ENCODE results near the gene RBMXL3. TPM values are rescaled to one million over a fixed set of nuclear protein-coding genes. Genes with fewer than 3 reads are reported as not detected.

The RBMXL3 gene
- not detected in 2 replicates for polyA plus RNA-seq (2013)

GRCh38 chrX:115189110-115189509 is at the start of gene RBMXL3:
TSS of gene RBMXL3 (plus strand) at chrX:115189410. CDS start at chrX:115189442, 32 bp downstream.
- no peaks in the 10 kb centered on the region for H3K79me2 ChIP-seq (ENCODE audit: control insufficient read depth, insufficient read depth, low read length, poor library complexity)
- no peaks in the 10 kb centered on the region for H3K79me1 ChIP-seq (ENCODE audit: low read length)
- no peak within 1 kb of the TSS for H2AFZ ChIP-seq (ENCODE audit: insufficient read depth, low read length, poor library complexity)
- no peak within 1 kb of the TSS for H4K91ac ChIP-seq (ENCODE audit: low read depth, low read length)
- H2BK5ac ChIP-seq (ENCODE audit: low read depth, low read length, poor library complexity): no peak within 1 kb of the TSS
- no CpG with 5 or more reads among the region's 16 CpGs for WGBS (ENCODE audit: extremely low coverage, insufficient coverage, insufficient read length)
- no peak within 1 kb of the TSS for H2BK12ac ChIP-seq (ENCODE audit: low read length)
- H3K27me3 ChIP-seq (ENCODE audit: insufficient read depth, low read length): no peaks in the 10 kb centered on the region
- no peaks in the 10 kb centered on the region for H3K4me1 ChIP-seq (ENCODE audit: control insufficient read depth in 1 of 2, insufficient read depth in 2 of 2, low read length in 2 of 2)
- H3K27ac ChIP-seq (ENCODE audit: low read depth, low read length): no peak within 1 kb of the TSS
- no peak within 1 kb of the TSS for H3K4me3 ChIP-seq (ENCODE audit: low read depth, low read length)
- H2AK5ac ChIP-seq (ENCODE audit: low read length): no peak within 1 kb of the TSS
- no peak for DNase-seq
- peaks cover 0 to 2% of the 10 kb centered on the region in 2 experiments for H3K36me3 ChIP-seq (ENCODE audit: control insufficient read depth in 1 of 2, insufficient read depth in 2 of 2, low read length in 2 of 2)
- no peak within 1 kb of the TSS for H3K18ac ChIP-seq (ENCODE audit: low read length)
- H3K4me2 ChIP-seq (ENCODE audit: low read length): no peak within 1 kb of the TSS
- H4K12ac ChIP-seq (ENCODE audit: low read depth, low read length): no peak within 1 kb of the TSS
- no peak within 1 kb of the TSS for H3K9ac ChIP-seq (ENCODE audit: low read length)
- no peak within 1 kb of the TSS for H2BK120ac ChIP-seq (ENCODE audit: insufficient read depth, low read length, poor library complexity)
- H3K4ac ChIP-seq (ENCODE audit: low read depth, low read length): no peak within 1 kb of the TSS
- H3K9me3 ChIP-seq (ENCODE audit: insufficient read depth, low read depth, low read length): peaks cover 11% of the 10 kb centered on the region
- no peak within 1 kb of the TSS for H3K14ac ChIP-seq (ENCODE audit: low read length)
- H4K8ac ChIP-seq (ENCODE audit: low read depth, low read length): no peak within 1 kb of the TSS
- H3K23ac ChIP-seq (ENCODE audit: low read length): no peak within 1 kb of the TSS

- no peaks in the 10 kb centered on the region for H3K4me1 ChIP-seq (ENCODE audit: control insufficient read depth in 1 of 2, insufficient read depth in 2 of 2, low read length in 2 of 2)
- no peak overlapping the region for H4K91ac ChIP-seq (ENCODE audit: low read depth, low read length)
- H3K4ac ChIP-seq (ENCODE audit: low read depth, low read length): no peak overlapping the region
- peaks cover 2% of the 10 kb centered on the region in 2 experiments for H3K36me3 ChIP-seq (ENCODE audit: control insufficient read depth in 1 of 2, insufficient read depth in 2 of 2, low read length in 2 of 2)
- no peak overlapping the region for H3K14ac ChIP-seq (ENCODE audit: low read length)
- H2BK5ac ChIP-seq (ENCODE audit: low read depth, low read length, poor library complexity): no peak overlapping the region
- no peak overlapping the region for H3K4me2 ChIP-seq (ENCODE audit: low read length)
- H4K12ac ChIP-seq (ENCODE audit: low read depth, low read length): no peak overlapping the region
- no peaks in the 10 kb centered on the region for H3K79me1 ChIP-seq (ENCODE audit: low read length)
- no peak overlapping the region for H2BK12ac ChIP-seq (ENCODE audit: low read length)
- no peaks in the 10 kb centered on the region for H3K27me3 ChIP-seq (ENCODE audit: insufficient read depth, low read length)
- H2AFZ ChIP-seq (ENCODE audit: insufficient read depth, low read length, poor library complexity): no peak overlapping the region
- no peaks in the 10 kb centered on the region for H3K9me3 ChIP-seq (ENCODE audit: insufficient read depth, low read depth, low read length)
- no peak overlapping the region for H2BK120ac ChIP-seq (ENCODE audit: insufficient read depth, low read length, poor library complexity)
- no peak overlapping the region for H3K27ac ChIP-seq (ENCODE audit: low read depth, low read length)
- H4K8ac ChIP-seq (ENCODE audit: low read depth, low read length): no peak overlapping the region
- H2AK5ac ChIP-seq (ENCODE audit: low read length): no peak overlapping the region
- H3K23ac ChIP-seq (ENCODE audit: low read length): no peak overlapping the region
- H3K4me3 ChIP-seq (ENCODE audit: low read depth, low read length): no peak overlapping the region
- DNase-seq: no peak
- no peak overlapping the region for H3K18ac ChIP-seq (ENCODE audit: low read length)
- no peaks in the 10 kb centered on the region for H3K79me2 ChIP-seq (ENCODE audit: control insufficient read depth, insufficient read depth, low read length, poor library complexity)
- no peak overlapping the region for H3K9ac ChIP-seq (ENCODE audit: low read length)
These were observed 47.2 kb upstream of the RBMXL3 start for GRCh38 chrX:115142057-115142456.

- Histone ChIP-seq H3K4me2 (ENCODE audit: low read length) (no peak overlapping the region), H2AFZ (ENCODE audit: insufficient read depth, low read length, poor library complexity) (no peak overlapping the region), H3K9ac (ENCODE audit: low read length) (no peak overlapping the region), H3K9me3 (ENCODE audit: insufficient read depth, low read depth, low read length) (no peaks in the 10 kb centered on the region), H3K4ac (ENCODE audit: low read depth, low read length) (no peak overlapping the region), H3K27ac (ENCODE audit: low read depth, low read length) (no peak overlapping the region), H3K36me3 (ENCODE audit: control insufficient read depth in 1 of 2, insufficient read depth in 2 of 2, low read length in 2 of 2) (no peaks in the 10 kb centered on the region), H3K4me3 (ENCODE audit: low read depth, low read length) (no peak overlapping the region), H4K8ac (ENCODE audit: low read depth, low read length) (no peak overlapping the region), H2BK120ac (ENCODE audit: insufficient read depth, low read length, poor library complexity) (no peak overlapping the region), H3K23ac (ENCODE audit: low read length) (no peak overlapping the region), H3K79me1 (ENCODE audit: low read length) (no peaks in the 10 kb centered on the region), H2AK5ac (ENCODE audit: low read length) (no peak overlapping the region), H4K12ac (ENCODE audit: low read depth, low read length) (no peak overlapping the region), H3K4me1 (ENCODE audit: control insufficient read depth in 1 of 2, insufficient read depth in 2 of 2, low read length in 2 of 2) (no peaks in the 10 kb centered on the region), H2BK12ac (ENCODE audit: low read length) (no peak overlapping the region), H4K91ac (ENCODE audit: low read depth, low read length) (no peak overlapping the region), H2BK5ac (ENCODE audit: low read depth, low read length, poor library complexity) (no peak overlapping the region), H3K27me3 (ENCODE audit: insufficient read depth, low read length) (no peaks in the 10 kb centered on the region), H3K14ac (ENCODE audit: low read length) (no peak overlapping the region), H3K18ac (ENCODE audit: low read length) (no peak overlapping the region), H3K79me2 (ENCODE audit: control insufficient read depth, insufficient read depth, low read length, poor library complexity) (no peaks in the 10 kb centered on the region)
- peak in 1 of 2 donors; percentile 40 for DNase-seq
- WGBS (ENCODE audit: extremely low coverage, insufficient coverage, insufficient read length): no CpG with 5 or more reads among the region's 1 CpG
These were observed 42.0 kb upstream of the RBMXL3 start for GRCh38 chrX:115147220-115147619.

- Histone ChIP-seq H3K36me3 (ENCODE audit: control insufficient read depth in 1 of 2, insufficient read depth in 2 of 2, low read length in 2 of 2) (no peaks in the 10 kb centered on the region), H3K9me3 (ENCODE audit: insufficient read depth, low read depth, low read length) (no peaks in the 10 kb centered on the region), H2BK12ac (ENCODE audit: low read length) (no peak overlapping the region), H3K4me2 (ENCODE audit: low read length) (no peak overlapping the region), H2AFZ (ENCODE audit: insufficient read depth, low read length, poor library complexity) (no peak overlapping the region), H3K4me3 (ENCODE audit: low read depth, low read length) (no peak overlapping the region), H3K27me3 (ENCODE audit: insufficient read depth, low read length) (no peaks in the 10 kb centered on the region), H3K79me2 (ENCODE audit: control insufficient read depth, insufficient read depth, low read length, poor library complexity) (no peaks in the 10 kb centered on the region), H4K12ac (ENCODE audit: low read depth, low read length) (no peak overlapping the region), H3K79me1 (ENCODE audit: low read length) (no peaks in the 10 kb centered on the region), H3K9ac (ENCODE audit: low read length) (no peak overlapping the region), H3K14ac (ENCODE audit: low read length) (no peak overlapping the region), H4K91ac (ENCODE audit: low read depth, low read length) (no peak overlapping the region), H3K23ac (ENCODE audit: low read length) (no peak overlapping the region), H2BK120ac (ENCODE audit: insufficient read depth, low read length, poor library complexity) (no peak overlapping the region), H3K4ac (ENCODE audit: low read depth, low read length) (no peak overlapping the region), H2AK5ac (ENCODE audit: low read length) (no peak overlapping the region), H4K8ac (ENCODE audit: low read depth, low read length) (no peak overlapping the region), H2BK5ac (ENCODE audit: low read depth, low read length, poor library complexity) (no peak overlapping the region), H3K18ac (ENCODE audit: low read length) (no peak overlapping the region), H3K4me1 (ENCODE audit: control insufficient read depth in 1 of 2, insufficient read depth in 2 of 2, low read length in 2 of 2) (no peaks in the 10 kb centered on the region), H3K27ac (ENCODE audit: low read depth, low read length) (no peak overlapping the region)
- WGBS (ENCODE audit: extremely low coverage, insufficient coverage, insufficient read length): no CpG with 5 or more reads among the region's 9 CpGs
- DNase-seq: no peak
These were observed 16.0 kb upstream of the RBMXL3 start for GRCh38 chrX:115173181-115173580.
